HG02938 (cell line): ENCODE measurements around the gene BRIP1.
"Not testable (repeated sequence)": the region's sequence is repeated elsewhere in the genome, so short reads cannot be mapped to it uniquely, and the experiment has no call there.

Source experiments
- ATAC-seq: cut with Tn5 transposase; IDR thresholded peaks from one replicate; pipeline ENCODE4 v1.9.1; 2021; ENCODE audit warnings: mild to moderate bottlenecking, moderate library complexity; ENCODE audit not compliant: unreplicated experiment

The BRIP1 gene

DNA sequence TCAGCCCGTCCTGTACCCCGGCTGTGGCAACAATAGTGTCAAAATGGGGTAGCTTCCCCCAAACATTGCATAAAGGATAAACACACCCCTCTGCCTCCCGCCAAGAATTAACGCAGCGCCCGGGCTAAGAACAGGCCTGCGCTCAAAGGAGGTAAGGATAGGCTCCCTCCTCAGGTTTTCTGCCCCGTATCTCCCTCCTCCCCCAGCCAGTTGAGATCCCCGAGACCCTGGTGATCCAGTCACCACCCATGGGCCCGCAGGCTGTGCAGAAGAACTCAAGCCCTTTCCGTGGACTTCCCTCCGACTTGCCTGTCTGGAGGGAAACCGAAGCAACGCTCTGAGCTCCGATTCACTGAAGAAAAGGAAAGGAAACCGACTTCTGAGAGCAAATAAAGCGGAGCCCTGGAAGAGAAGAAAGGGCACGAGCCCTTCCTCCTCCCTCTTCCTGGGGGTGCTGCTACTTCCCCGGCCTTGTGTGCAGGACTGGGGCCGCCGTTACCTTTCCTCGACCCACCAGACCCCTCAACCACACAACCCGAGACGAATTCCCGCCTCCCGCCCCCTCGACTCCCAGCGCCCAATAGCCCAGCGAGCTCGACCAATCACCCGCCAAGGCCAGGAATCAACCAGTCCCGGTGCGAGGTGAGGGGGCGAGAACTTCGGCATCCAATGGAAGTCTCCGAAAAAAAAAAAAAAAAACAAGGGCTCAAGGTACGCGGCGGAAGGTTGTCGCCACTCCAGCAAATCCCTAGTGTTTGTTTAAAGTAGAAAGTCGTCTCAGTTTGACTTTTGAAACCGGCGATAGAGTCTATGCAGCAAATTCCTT, at the start of gene BRIP1:
TSS of gene BRIP1 (minus strand) at position 554 of the 826 bp plus-strand sequence. CDS start 1,989 bp downstream, outside the sequence.
- peak; percentile 91 for ATAC-seq

DNA sequence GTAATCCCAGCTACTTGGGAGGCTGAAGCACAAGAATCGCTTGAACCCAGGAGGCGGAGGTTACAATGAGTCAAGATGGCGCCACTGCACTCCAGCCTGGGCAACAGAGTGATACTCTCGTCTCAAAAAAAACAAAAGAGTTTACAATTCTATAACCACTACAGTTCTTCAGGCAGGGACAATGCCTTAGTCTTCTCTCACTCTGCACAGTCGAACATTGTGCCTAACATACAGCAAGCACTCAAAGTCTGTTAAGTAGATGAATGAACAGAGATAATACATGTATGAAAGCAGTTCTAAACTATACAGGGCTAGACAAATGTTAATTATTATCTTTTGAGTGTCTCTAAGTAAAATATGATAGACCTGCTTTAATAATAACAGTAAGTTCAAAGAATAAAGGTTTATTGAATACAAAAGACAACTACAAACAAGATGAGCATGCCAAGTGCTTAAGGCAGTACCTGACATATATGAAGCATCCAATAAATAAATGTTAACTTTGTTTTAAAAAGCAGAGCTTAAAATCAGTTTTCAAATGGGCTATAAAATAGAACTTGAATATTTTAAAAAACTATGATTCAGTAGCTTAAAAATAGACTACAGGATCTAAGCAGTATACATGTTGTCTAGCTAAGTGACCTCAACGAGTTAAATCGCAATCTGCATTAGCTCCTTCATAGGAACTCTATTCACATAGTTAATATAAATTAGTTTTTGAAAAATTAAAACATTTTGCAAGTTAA, 45.1 kb upstream of the BRIP1 start:
- ATAC-seq: no peak

DNA sequence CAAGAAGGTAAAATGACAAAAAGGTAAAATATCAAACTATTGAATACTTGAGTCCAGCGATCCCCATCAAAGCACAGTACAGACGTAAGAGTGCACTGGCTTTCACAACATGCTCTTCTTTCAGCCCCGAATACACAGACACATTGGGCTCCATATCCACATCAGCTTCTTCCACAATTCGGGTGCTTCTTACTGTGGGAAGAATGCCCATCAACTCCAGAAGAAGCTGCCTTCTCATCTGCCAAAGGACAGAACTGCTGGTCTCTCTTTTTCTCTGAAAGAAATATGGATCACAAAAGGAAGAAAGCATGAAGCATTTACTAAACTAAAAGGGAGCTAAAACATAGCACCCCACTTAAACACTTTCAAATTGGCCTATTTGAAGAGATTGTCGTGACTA, 44.0 kb upstream of the BRIP1 start:
- no peak for ATAC-seq

DNA sequence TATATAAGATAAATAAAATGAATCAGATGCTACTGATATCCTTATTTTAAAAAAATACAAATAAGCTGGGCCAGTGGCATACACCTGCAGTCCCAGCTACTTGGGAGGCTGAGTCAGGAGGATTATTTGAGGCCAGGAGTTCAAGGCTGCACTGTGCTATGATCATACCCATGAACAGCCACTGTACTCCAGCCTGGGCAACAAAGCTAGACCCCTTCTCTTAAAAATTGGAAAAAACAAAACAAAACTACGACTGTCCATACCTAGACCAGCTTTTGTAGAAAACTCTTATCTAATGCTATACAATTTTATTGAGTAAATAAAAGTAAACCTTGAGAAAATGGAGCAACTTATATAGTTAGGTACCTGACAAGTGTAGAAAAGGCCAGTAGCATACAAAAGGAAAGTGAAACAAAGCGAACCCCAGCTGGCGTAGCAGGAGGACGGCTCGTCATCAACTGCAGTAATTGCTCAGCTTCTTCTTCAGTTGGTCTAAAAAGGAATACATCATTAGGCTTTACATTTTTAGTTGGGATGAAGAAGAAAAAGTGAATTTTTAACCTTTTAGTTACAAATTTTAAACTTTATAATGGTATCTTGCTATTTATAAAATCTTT, 40.9 kb upstream of the BRIP1 start:
- peak; percentile 88 for ATAC-seq

DNA sequence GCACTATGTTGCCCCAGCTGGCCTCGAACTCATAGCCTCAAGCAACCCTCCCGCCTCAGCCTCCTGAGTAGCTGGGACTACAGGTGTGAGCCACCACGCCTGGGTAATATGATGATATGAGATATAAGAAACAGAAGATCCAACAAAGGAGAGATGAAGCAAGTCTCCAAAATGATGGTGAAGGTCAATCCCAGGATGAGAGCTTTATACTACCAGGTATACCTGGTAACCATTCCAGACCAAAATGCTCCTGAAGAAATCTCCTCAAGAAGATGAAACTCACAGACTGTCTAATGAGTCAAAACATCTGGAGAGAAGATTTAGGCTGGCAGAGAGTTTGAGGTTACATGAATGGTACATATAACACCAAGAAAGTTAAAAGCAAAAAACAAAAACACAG, 39.9 kb upstream of the BRIP1 start:
- no peak for ATAC-seq

DNA sequence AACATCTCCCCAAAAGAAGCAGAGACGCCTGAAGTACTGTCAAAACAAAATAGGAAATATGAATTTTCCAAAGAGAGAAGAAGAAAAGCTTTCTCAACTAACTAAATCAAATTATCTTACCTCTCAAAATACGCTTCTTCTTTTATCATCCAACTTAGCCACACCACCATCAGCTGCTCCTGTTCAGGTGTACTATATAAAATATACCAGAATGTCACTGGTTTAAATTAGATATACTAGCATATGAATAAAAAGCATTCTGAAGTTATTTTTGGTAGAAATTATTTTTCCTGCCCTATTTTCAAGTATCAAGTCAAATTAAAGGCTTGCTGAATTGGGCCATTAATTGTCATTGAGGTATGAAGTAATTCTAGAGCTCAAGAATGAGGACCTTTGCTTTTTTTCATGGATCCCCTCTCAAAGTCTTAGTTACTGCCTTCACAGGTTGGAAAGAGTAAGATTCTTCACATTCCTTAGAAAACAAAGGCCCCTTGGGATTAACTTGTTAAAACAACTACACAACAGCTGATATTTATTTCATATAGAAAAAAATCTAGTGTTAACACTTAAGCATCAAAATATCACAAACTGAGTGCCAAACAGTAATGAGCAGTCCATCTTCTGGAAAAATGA, 34.3 kb upstream of the BRIP1 start:
- no peak for ATAC-seq

DNA sequence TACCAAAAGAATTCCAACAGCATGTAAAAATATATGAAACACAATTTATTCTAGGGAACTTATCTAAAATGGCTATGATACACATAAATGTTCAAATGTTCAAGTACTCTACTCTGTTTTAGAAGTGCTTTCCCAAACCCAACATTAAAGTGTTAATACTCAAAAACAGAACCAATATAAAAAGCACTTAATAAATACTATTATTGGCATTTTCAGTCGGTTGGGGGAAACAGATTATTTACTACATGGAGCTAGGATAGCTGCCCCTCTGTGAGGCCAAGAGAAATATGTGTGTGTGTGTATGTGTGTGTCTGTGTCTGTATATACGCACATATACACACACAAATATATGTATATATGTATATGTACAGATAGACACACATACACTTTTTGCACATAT, 32.1 kb upstream of the BRIP1 start:
- no peak for ATAC-seq

DNA sequence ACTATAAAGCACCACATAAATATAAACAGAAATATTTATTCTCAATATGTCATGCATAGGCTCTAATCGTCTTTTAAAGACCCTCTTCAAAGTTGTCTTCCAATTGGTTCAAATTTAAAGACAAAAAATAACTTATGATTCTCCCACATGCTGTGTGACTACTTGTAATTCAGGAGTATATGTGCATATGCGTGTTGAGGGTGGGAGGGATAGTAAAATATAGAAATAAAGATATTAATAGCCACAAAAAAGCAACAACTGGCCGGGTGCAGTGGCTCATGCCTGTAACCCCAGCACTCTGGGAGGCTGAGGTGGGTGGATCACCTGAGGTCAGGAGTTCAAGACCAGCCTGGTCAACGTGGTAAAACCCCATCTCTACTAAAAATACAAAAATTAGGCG, 31.0 kb upstream of the BRIP1 start:
- ATAC-seq: not testable (repeated sequence)

DNA sequence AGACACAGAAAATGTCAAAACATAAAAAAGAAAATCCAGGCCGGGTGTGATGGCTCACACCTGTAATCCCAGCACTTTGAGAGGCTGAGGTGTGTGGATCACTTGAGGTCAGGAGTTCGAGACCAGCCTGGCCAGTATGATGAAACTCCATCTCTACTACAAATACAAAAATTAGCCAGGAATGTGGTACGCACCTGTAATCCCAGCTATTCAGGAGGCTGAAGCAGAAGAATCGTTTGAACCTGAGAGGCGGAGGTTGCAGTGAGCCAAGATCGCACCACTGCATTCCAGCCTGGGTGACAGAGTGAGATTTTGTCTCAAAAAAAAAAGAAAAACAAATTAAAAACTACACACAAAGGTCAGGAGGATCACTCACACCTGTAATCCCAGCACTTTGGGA, 24.4 kb upstream of the BRIP1 start:
- ATAC-seq: not testable (repeated sequence)

DNA sequence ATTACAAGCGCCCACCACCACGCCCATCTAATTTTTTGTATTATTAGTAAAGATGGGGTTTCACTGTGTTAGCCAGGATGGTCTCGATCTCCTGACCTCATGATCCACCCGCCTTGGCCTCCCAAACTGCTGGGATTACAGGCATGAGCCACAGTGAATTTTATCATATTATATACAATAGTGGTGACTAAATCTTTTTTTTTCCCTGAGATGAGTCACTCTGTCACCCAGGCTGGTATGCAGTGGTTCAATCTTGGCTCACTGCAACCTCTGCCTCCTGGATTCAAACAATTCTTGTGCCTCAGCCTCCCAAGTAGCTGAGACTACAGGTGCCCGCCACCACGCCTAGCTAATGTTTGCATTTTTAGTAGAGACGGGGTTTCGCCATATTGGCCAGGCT, 22.5 kb upstream of the BRIP1 start:
- ATAC-seq: not testable (repeated sequence)

DNA sequence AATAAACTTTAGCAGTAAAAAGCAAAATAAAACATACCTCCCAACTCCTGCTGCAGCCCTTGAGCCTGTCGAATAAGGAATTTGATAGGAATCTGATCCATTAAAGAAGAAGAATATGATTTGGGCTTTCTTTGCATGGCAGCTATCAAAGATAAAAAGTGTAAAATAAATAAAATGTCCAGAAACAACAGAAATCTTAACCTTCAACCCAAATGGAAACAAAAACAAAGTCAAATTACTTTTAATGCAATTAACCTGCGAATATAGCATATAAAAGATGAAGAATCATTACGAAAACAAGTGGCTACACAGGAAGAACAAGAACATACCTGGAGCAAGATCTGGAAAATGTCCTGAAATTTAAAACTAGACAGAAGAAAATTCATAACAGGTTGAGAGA, 21.5 kb upstream of the BRIP1 start:
- no peak for ATAC-seq

DNA sequence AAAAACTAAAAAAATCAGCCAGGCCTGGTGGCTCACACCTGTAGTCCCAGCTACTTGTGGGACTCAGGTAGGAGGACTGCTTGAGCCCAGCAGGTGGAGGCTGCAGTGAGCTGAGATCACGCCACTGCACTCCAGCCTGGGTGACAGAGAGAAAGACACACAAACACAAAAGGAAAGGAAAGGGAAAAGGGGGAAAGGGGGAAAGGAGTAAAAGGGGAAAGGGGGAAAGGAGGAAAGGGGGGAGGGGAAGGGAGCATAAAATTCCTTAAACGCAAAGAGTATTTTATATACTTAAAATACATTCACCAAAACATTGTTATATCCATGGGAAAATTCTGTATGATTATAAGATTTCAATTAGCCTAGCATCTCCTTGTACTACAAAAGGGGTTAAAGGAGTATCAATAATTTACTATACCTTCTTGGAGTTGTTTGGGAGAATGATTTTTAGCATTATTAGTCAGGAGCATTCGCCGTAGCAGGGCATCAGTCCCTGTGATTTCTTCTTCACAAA, 17.3 kb upstream of the BRIP1 start:
- no peak for ATAC-seq

DNA sequence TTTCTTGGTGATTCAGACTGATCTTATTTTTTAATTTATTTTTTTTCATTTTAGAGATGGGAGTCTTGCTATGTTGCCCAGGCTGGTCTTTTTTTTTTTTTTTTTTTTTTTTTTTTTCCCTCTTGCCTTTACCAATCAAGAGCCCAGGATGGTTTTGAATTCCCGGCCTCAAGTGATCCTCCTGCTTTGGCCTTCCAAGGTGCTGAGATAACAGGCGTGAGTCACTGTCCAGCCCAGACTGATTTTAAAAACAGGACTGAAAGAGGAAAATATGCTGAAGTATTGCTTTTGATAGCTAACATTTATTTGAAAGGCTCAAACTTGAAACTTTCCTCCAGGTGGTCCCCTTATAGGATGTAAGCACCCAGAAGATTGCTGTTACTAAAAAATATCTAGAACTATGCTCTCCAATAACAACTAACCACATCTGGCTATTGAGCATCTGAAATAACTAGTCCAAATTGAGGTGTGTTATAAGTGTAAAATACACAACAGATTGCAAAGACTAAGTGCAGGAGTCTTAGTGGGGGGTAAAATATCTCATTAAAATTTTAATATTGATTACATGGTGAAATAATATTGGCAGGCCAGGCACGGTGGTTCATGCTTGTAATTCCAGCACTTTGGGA, 15.8 kb upstream of the BRIP1 start:
- no peak for ATAC-seq

DNA sequence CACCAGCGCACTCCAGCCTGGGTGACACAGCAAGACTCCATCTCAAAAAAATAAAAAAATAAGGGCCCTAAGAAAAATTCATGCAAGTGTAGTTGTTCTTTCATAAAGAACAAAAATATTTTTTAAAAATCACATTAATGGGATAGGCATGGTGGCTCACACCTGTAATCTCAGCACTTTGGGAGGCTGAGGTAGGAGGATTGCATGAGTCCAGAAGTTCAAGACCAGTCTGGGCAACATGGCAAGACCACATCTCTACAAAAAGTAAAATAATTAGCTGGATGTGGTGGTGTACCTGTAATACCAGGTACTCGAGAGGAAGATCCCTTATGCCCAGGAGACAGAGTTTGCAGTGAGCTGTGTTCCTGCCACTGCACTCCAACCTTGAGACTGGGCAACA, 15.2 kb upstream of the BRIP1 start:
- no peak for ATAC-seq

DNA sequence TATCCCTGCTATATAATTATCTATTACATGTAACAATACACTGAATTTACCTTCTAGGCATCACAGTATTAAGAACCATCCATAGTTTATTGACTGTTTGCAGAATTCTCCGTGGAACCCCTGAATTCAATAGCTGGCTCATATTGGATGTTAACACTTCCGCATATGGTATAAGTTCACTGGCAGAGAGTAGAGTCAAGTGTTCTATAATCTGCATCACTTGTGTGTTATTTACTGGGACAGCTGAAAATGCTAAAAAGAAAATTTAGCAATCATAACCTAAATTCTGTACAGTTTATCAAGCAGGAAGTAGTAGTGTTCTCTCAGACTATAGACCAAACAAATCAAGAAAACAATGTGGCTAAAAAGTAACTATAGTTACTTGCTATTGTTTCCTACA, 14.5 kb upstream of the BRIP1 start:
- no peak for ATAC-seq

DNA sequence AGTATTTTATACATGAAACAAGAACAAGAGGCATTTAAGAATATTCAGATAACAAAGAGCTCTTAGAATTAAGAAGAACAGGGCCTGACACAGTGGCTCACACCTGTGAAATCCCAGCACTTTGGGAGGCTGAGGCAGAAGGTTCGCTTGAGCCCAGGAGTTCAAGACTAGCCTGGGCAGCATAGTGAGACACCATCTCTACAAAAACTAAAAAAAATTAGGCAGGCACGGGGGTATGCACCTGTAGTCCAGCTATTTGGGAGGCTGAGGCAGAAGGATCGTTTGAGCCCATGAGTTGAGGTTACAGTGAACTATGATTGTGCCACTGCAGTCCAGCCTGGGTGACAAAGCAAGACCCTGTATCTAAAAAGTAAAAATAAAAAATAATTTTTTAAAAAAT, 12.5 kb upstream of the BRIP1 start:
- no peak for ATAC-seq

DNA sequence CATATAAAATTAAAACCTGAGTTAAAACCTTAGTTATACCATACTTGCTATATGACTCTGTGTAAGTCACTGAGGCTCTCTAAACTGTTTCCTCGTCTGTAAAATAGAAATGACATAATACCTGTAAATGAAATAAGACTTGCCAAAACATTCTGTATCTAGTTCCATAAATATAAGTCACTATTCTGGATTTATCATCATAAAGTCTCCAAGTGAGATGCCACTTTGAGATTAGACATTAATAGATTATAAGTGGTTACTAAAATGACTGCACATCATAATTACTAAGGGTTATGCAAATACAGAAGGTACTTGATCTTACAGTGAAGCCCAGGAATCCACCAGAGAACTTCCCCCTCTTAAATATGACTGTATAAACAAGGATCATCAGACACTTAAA, 12.0 kb upstream of the BRIP1 start:
- ATAC-seq: no peak

DNA sequence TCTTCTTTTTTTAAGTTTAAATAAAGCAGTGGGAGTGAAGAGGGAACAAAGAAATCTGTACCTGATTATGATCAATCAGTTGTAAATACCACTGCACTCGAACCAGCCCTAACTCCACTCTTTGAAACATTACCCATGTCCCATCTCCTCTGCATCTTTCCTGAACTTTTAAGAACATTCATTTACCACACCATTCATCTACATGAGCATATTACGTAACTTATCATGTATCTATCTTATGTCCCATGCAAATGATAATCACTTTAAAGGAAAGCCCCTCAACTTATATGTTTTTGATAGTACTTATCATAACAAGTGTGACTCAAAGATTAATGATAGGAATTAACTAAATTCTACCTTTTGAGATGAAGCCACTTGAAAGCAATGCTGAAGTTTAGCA, 10.7 kb upstream of the BRIP1 start:
- ATAC-seq: no peak

DNA sequence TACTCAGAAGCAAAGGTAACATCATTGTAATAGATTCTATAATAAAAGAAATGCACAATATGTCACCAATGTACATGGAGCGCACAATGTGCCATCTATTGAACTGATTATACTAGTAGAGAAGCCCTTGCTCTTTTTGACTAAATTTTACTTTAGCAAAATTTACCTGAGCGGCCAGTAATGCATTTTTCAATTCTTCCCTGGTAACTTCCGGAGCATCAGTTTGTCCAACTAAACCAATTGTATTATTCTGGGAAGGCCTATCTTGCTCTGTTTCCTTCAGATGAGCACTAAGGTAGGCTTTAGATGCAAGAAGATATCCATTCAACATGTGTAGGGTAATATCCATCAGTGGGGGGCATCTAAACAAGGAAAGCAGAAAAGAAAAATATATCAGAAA, 8.8 kb upstream of the BRIP1 start:
- no peak for ATAC-seq

DNA sequence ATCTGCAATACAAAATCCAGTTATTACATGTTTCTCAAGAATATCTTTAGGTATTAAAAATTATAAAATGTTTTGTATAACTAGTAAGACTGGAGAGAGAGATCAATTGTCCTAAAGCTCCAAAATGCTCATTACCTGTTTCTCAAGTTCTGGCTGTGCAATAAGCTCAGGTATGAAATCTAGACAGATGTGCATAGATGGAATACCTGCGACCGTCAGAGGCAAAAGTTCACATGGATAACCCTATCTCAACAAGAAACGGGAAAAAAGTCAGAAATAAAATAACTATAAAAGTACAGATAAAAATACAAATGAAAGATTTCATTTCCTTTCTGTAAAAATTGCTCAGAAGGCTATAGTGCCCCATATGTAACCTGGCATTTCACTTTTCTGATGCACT, 5.8 kb upstream of the BRIP1 start:
- ATAC-seq: no peak

DNA sequence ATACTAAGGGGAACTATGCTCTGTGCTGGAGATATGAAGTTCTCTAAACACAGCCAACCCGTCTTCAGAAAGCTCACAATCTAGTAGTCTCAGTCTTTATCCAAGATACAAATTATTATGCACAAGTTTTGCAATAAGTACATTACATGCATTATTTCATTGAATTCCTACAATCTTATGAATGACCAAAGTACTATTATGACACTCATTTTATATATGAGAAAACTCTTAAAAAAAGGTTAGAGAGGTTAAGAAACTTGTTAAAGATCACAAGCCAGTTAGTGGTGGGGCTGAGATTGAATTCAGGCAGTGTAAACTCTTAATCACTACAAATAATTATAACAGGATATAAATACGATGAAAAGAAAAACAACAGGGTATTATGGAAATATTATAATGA, 4.7 kb upstream of the BRIP1 start:
- ATAC-seq: no peak
